Measurements from ENCODE around the gene PODXL2. TPM values are rescaled to one million over a fixed set of nuclear protein-coding genes. Genes with fewer than 3 reads are reported as not detected.

Gene PODXL2
- total RNA-seq, 1 donor from 2014 or later: 74.0 TPM

DNA sequence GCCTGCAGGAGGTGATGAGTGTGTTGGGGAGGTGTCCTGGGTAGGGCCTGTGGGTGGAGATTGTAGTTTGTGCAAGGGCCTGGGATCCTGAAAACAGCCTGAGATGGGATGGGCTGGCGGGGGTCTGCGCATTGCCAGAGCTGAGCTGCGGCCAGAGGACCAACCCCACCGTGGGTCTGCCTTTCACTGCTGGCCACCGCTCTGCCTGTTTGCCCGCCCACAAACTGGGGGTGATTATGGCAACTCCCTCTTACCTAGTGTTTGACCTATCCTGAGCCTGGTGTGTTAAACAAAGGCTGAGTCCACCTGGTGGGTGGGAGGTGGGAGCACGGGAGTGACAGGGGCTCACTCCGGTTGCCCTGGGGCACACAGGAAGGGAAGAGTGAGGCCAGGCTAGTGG, 53.6 kb downstream of the PODXL2 start:
- Mint-ChIP-seq H3K4me3 (no peak overlapping the region), H3K27me3 (ENCODE audit: low read depth) (no peaks in the 10 kb centered on the region), H3K27ac (ENCODE audit: unreplicated experiment) (peak overlapping the region; percentile 78), H3K9me3 (no peaks in the 10 kb centered on the region), H3K36me3 (ENCODE audit: low read depth) (no peaks in the 10 kb centered on the region), H3K4me1 (peaks cover 5% of the 10 kb centered on the region)
- DNase-seq (ENCODE audit: low read depth, low spot score): no peak
- TF ChIP-seq, protein P1, sequence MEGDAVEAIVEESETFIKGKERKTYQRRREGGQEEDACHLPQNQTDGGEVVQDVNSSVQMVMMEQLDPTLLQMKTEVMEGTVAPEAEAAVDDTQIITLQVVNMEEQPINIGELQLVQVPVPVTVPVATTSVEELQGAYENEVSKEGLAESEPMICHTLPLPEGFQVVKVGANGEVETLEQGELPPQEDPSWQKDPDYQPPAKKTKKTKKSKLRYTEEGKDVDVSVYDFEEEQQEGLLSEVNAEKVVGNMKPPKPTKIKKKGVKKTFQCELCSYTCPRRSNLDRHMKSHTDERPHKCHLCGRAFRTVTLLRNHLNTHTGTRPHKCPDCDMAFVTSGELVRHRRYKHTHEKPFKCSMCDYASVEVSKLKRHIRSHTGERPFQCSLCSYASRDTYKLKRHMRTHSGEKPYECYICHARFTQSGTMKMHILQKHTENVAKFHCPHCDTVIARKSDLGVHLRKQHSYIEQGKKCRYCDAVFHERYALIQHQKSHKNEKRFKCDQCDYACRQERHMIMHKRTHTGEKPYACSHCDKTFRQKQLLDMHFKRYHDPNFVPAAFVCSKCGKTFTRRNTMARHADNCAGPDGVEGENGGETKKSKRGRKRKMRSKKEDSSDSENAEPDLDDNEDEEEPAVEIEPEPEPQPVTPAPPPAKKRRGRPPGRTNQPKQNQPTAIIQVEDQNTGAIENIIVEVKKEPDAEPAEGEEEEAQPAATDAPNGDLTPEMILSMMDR (conservative IDR thresholded peaks at IDR 0.05): no peak

DNA sequence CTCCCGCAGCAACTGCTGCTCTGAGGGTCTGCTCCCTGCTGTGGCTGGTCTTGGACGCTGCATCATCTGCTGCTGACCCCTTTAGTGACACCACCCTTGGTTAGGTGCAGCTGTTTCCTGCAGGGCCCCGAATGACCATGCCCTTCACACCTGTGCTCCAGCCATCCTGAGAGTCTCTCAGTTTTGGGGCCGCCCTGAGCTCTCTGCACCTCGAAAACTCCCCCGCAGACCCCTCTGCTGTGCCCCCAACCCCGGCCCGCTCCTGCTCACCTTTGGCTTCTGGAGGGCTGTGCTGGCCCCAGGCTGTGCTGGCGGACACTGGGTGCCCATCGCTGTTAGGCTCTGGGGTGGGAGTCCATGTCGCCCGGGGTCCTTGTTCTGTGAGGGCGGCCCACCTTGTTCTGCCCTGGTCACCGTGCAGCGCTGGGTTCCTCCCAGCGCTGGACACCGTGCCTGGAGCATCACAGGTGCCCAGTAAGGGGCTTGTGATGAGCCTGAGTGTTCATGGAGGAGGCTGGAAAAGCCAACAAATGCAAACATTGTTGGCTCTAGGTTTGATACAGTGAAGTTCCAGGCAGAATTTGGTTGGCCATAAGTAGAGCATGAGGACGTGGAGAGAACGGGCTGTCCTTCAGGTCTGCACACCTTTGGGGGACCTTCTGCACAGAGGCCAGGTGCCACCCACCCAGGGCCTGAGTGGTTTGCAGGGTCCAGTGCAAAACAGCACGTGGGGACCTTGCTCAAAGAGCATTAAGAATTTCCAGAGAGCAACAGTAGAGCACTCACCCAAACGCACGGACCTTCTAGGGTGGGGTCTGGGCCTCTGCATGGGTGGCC, 56.1 kb downstream of the PODXL2 start:
- TF ChIP-seq, protein P1 (conservative IDR thresholded peaks at IDR 0.05): no peak
- Mint-ChIP-seq H3K27ac (ENCODE audit: unreplicated experiment) (no peak overlapping the region), H3K27me3 (ENCODE audit: low read depth) (no peaks in the 10 kb centered on the region), H3K36me3 (ENCODE audit: low read depth) (no peaks in the 10 kb centered on the region), H3K4me1 (peaks cover 5% of the 10 kb centered on the region), H3K9me3 (no peaks in the 10 kb centered on the region), H3K4me3 (no peak overlapping the region)
- DNase-seq (ENCODE audit: low read depth, low spot score): no peak

DNA sequence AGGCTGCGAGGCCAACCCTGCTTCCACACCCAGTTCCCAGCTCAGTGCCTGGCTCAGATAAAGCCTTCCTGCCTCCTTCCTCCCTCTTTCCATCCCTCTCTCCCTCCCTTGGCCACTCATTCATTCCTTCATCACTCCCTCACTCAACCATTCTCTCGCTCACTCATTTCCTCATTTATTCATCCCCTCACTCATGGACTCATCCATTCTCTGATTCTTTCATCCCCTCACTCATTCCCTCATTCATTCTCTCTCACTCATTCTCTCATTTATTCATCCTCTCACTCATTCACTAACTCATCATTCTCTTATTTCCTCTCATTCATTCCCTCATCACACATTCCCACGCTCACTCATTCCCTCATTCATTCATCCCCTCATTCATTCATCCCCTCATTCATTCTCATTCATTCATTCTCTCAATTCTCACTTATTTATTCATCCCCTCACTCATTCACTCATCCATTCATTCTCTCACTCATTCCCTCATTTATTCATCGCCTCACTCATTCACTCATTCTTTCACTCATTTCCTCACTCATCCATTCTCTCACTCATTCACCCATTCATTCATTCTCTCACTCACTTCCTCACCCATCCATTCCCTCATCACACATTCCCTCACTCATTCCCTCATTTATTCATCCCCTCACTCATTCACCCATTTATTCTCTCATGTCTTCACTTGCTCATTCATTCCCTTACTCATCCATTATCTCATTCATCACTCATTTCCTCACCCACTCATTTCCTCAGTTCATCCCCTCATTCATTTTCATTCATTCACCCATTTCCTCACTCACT, 56.9 kb downstream of the PODXL2 start:
- TF ChIP-seq, protein P1 (conservative IDR thresholded peaks at IDR 0.05): no peak
- H3K36me3 Mint-ChIP-seq (ENCODE audit: low read depth): no peaks in the 10 kb centered on the region
- peaks cover 5% of the 10 kb centered on the region for H3K4me1 Mint-ChIP-seq
- no peaks in the 10 kb centered on the region for H3K9me3 Mint-ChIP-seq
- H3K27me3 Mint-ChIP-seq (ENCODE audit: low read depth): no peaks in the 10 kb centered on the region
- H3K4me3 Mint-ChIP-seq: no peak overlapping the region
- no peak for DNase-seq (ENCODE audit: low read depth, low spot score)
- no peak overlapping the region for H3K27ac Mint-ChIP-seq (ENCODE audit: unreplicated experiment)

DNA sequence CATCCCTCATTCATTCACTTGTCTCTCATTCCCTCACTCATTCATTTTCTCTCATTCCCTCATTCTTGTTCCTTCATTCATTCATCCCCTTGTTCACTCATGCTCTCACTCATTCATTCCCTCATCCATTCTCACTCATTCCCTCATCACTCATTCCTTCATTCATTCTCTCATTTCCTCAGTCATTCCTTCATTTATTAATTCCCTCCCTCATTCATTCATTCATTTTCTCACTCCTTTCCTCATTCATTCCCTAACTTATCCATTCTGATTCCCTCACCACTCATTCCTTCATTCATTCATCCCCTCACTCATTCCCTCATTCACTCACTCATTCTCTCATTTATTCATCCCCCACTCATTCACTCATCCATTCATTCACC, 57.5 kb downstream of the PODXL2 start:
- H3K27ac Mint-ChIP-seq (ENCODE audit: unreplicated experiment): no peak overlapping the region
- H3K4me3 Mint-ChIP-seq: no peak overlapping the region
- H3K27me3 Mint-ChIP-seq (ENCODE audit: low read depth): no peaks in the 10 kb centered on the region
- H3K36me3 Mint-ChIP-seq (ENCODE audit: low read depth): no peaks in the 10 kb centered on the region
- peaks cover 5% of the 10 kb centered on the region for H3K4me1 Mint-ChIP-seq
- TF ChIP-seq, protein P1 (conservative IDR thresholded peaks at IDR 0.05): no peak
- DNase-seq (ENCODE audit: low read depth, low spot score): no peak
- no peaks in the 10 kb centered on the region for H3K9me3 Mint-ChIP-seq

DNA sequence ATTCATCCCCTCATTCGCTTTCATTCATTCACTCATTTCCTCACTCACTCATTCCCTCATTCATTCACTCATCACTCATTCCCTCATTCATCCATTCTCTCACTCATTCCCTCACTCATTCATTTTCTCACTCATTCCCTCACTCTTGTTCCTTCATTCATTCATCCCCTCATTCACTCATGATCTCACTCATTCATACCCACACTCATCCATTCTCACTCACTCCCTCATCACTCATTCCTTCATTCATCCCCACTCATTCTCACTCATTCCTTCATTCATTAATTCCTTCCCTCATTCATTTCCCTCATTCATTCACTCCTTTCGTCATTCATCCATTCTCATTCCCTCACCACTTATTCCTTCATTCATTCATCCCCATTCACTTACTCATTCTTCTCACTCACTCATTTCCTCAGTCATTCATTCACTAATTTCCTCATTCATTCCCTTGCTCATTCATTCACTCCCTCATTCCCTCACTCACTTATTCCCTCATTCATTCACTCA, 58.3 kb downstream of the PODXL2 start:
- H3K27me3 Mint-ChIP-seq (ENCODE audit: low read depth): no peaks in the 10 kb centered on the region
- no peak overlapping the region for H3K4me3 Mint-ChIP-seq
- peaks cover 5% of the 10 kb centered on the region for H3K4me1 Mint-ChIP-seq
- no peak for DNase-seq (ENCODE audit: low read depth, low spot score)
- H3K27ac Mint-ChIP-seq (ENCODE audit: unreplicated experiment): no peak overlapping the region
- no peaks in the 10 kb centered on the region for H3K36me3 Mint-ChIP-seq (ENCODE audit: low read depth)
- TF ChIP-seq, protein P1 (conservative IDR thresholded peaks at IDR 0.05): no peak
- no peaks in the 10 kb centered on the region for H3K9me3 Mint-ChIP-seq

Data from neural crest cell (in vitro differentiated cells).